Measurements from ENCODE around the gene EML4. TPM values are rescaled to one million over a fixed set of nuclear protein-coding genes. Genes with fewer than 3 reads are reported as not detected.

Gene EML4
- total and polyA plus RNA-seq, 2 of the 13 experiments (the other 11 are each of a cell fraction or from before 2014, with no cell fraction given): 243 to 476 TPM

DNA sequence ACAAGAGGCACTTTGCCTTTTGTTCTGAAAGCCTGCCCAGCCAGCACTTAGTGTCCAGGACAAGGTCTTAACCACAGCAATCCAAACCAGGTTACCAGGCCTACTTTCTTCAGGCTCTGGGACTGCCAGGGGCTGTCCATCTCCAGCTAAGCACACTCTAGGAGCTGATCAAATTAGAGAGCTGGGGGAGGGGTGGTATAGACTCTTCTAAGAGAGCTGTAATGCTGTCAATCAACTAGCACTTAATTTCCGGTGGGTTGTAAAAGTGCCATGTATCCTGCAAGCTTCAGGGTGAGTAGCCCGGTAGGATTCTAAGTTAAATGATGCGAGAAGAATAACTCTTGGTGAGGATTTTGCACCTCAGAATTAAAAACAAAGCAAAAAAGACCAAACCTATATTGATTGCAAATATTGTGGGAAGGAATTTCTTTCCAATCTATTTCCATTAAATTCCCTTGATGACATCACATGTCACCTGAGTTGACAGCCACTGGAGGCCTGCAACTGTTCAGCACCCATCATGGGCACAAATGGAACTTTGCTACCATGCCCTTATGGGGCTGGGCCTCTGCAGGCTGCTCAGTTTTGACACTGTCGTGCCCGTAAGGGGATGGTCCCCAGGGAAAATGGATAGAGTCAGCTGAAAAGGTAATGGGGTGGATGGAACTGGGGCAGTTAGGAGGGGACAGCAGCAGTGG is 200.5 kb downstream of the EML4 start:
- CTCF ChIA-PET (ENCODE audit: low intra/inter-chr PET ratio, low total read pairs): no interaction called here
- no peaks in the 10 kb centered on the region for H3K27me3 ChIP-seq (ENCODE audit: control insufficient read depth in 1 of 2, insufficient read depth in 2 of 2, low read length in 2 of 2)
- H4K20me1 ChIP-seq (ENCODE audit: insufficient read depth, low read length): no peaks in the 10 kb centered on the region
- intact Hi-C loops (cut with micrococcal nuclease; ENCODE audit: unreplicated experiment): no loop called here
- 83% methylated on average over 5 of the region's 5 CpGs for WGBS (ENCODE audit: low lambda C conversion rate)
- no peaks in the 10 kb centered on the region for H3K9me3 ChIP-seq (ENCODE audit: low read length)
- TF ChIP-seq ATF7 (IDR thresholded peaks at IDR 0.05) (peak; percentile 24; the same call in 1 of the 2 replicates), ATF7 (CRISPR knock-in tag; IDR thresholded peaks at IDR 0.05) (no peak), MIXL1 (CRISPR knock-in tag; IDR thresholded peaks at IDR 0.05) (no peak), RORA (CRISPR knock-in tag; IDR thresholded peaks at IDR 0.05) (no peak), EED (CRISPR knock-in tag; IDR thresholded peaks at IDR 0.05) (no peak), ZEB1 (IDR thresholded peaks at IDR 0.05; ENCODE audit: insufficient replicate concordance, low read depth) (no peak), MYC (CRISPR knock-in tag; IDR thresholded peaks at IDR 0.05; ENCODE audit: borderline replicate concordance) (no peak), ZNF713 (CRISPR knock-in tag; IDR thresholded peaks at IDR 0.05) (no peak), CREB1 (IDR thresholded peaks at IDR 0.05) (peak; percentile 60), CREB1 (CRISPR knock-in tag; IDR thresholded peaks at IDR 0.05) (no peak), EEA1 (CRISPR knock-in tag; IDR thresholded peaks at IDR 0.05; ENCODE audit: borderline replicate concordance) (no peak), BHLHE40 (IDR thresholded peaks at IDR 0.05; ENCODE audit: low read length) (no peak)
- TF ChIP-seq, protein P1, sequence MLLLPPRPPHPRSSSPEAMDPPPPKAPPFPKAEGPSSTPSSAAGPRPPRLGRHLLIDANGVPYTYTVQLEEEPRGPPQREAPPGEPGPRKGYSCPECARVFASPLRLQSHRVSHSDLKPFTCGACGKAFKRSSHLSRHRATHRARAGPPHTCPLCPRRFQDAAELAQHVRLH (CRISPR knock-in tag; IDR thresholded peaks at IDR 0.05; ENCODE audit: borderline replicate concordance, low read depth): no peak
- TF ChIP-seq, protein P2, sequence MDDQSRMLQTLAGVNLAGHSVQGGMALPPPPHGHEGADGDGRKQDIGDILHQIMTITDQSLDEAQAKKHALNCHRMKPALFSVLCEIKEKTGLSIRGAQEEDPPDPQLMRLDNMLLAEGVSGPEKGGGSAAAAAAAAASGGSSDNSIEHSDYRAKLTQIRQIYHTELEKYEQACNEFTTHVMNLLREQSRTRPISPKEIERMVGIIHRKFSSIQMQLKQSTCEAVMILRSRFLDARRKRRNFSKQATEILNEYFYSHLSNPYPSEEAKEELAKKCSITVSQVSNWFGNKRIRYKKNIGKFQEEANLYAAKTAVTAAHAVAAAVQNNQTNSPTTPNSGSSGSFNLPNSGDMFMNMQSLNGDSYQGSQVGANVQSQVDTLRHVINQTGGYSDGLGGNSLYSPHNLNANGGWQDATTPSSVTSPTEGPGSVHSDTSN (CRISPR knock-in tag; IDR thresholded peaks at IDR 0.05; ENCODE audit: borderline replicate concordance): no peak
- H3K4me2 ChIP-seq (ENCODE audit: low read depth, low read length): no peak overlapping the region
- FAIRE-seq (no peak), ATAC-seq (no peak), DNase-seq (ENCODE audit: low spot score) (no peak)
- H2AFZ ChIP-seq (ENCODE audit: low read length): no peak overlapping the region
- H3K9ac ChIP-seq (ENCODE audit: insufficient read depth, low read depth, low read length): no peak overlapping the region
- H3K36me3 ChIP-seq (replicated peaks in 1 of 2; ENCODE audit: control insufficient read depth in 1 of 2, insufficient read depth in 2 of 2, low read length in 2 of 2): no peaks in the 10 kb centered on the region
- H3K27ac ChIP-seq (ENCODE audit: extremely low read length, insufficient read depth, low read length): no peak overlapping the region
- H3K79me2 ChIP-seq (ENCODE audit: insufficient read depth, low read length): no peaks in the 10 kb centered on the region
- BruUV-seq (replicated peaks): no TSS peak
- POLR2A ChIA-PET: no interaction called here
- in situ Hi-C loops (cut with HindIII; ENCODE audit: extremely low pct_ligation_motif_present, low pct_unique_long_range_greater_than_20kb): loop anchor here (25.0 kb wide), 1 partner anchor 507 kb away; no protein-coding TSS in a partner anchor
- no peak overlapping the region for H3K4me3 ChIP-seq (replicated peaks in 1 of 3; ENCODE audit: insufficient read depth in 1 of 3, low read depth in 2 of 3, low read length in 3 of 3)
- peaks cover 37% of the 10 kb centered on the region for H3K4me1 ChIP-seq (ENCODE audit: insufficient read depth, low read length)

Measured in HepG2 (cell line).